Astrocyte (in vitro differentiated cells and primary cell): Measurements from ENCODE around the gene IL36G.

Experiments
- EZH2 ChIP-seq: IDR thresholded peaks from 2 replicates; pipeline ENCODE4 v1.6.1; 2012; ENCODE audit warnings: mild to moderate bottlenecking, low read length, inconsistent platforms; ENCODE audit not compliant: insufficient read depth
- TF ChIP-seq, protein P1 (sequence below): IDR thresholded peaks from 2 replicates; pipeline ENCODE4 v1.5.1; 2011; ENCODE audit warnings: low read depth, mild to moderate bottlenecking, inconsistent platforms, low read length, moderate library complexity; ENCODE audit not compliant: insufficient read depth

DNA sequence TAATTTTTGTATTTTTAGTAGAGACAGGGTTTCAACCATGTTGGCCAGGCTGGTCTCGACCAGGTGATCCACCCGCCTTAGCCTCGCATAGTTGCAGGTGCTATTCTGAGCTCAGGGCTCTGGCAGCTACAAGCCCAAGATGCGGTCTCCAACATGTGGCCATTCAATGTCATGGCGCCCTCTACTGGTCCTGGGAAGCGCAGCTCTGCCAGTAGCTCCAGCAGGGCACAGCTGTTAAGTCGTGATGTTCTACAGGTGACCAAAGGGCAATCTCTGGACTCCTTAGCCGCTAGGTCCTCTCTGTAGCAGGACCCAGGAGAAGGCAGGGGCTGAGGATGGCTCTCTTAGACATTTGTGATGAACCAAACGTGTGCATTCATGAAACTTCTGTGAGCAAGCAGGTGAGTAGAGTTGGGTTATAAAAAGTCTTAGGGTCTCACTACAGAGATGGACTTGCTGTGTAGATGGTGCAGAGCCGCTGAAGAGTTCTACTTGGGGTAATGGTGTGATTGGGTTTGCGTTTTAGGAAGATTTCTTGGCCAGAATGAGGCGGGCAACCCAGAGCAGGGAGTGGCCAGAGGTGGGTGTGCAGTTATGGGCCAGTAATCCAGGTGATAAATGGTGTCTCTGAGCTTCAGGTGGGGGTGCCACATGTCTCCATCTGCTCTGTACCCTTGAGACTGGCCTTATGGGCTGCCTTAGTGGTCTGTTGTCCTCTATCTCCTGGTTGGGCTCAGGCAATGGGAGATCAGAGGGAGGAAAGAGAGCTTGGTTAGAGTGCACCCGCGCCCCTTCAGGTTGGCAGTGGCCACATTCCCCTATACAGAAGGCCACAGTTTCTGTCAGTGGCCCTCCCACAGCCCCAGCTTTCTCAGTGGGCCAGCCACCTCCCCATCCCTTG lies 35.8 kb upstream of the IL36G start:
- TF ChIP-seq, protein P1, sequence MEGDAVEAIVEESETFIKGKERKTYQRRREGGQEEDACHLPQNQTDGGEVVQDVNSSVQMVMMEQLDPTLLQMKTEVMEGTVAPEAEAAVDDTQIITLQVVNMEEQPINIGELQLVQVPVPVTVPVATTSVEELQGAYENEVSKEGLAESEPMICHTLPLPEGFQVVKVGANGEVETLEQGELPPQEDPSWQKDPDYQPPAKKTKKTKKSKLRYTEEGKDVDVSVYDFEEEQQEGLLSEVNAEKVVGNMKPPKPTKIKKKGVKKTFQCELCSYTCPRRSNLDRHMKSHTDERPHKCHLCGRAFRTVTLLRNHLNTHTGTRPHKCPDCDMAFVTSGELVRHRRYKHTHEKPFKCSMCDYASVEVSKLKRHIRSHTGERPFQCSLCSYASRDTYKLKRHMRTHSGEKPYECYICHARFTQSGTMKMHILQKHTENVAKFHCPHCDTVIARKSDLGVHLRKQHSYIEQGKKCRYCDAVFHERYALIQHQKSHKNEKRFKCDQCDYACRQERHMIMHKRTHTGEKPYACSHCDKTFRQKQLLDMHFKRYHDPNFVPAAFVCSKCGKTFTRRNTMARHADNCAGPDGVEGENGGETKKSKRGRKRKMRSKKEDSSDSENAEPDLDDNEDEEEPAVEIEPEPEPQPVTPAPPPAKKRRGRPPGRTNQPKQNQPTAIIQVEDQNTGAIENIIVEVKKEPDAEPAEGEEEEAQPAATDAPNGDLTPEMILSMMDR, result peak; percentile 96
- no peak for TF ChIP-seq EZH2
